HTR-8/SVneo (cell line): Measurements from ENCODE around the gene PCSK4.
A peak's percentile ranks its signal among the peaks of the same experiment; 100 is the strongest.
"Not testable (repeated sequence)": the region's sequence is repeated elsewhere in the genome, so short reads cannot be mapped to it uniquely, and the experiment has no call there.

Experiments
- DNase-seq: peaks from one replicate; pipeline ENCODE4 v3.0.0; 2011; ENCODE audit warnings: low spot score, mixed read lengths; ENCODE audit not compliant: insufficient read length
- FAIRE-seq: peaks from 2 replicates; lab custom pipeline; 2011; peaks lifted over from hg19 to GRCh38; lab: Jason Lieb, UNC

PCSK4 gene

DNA sequence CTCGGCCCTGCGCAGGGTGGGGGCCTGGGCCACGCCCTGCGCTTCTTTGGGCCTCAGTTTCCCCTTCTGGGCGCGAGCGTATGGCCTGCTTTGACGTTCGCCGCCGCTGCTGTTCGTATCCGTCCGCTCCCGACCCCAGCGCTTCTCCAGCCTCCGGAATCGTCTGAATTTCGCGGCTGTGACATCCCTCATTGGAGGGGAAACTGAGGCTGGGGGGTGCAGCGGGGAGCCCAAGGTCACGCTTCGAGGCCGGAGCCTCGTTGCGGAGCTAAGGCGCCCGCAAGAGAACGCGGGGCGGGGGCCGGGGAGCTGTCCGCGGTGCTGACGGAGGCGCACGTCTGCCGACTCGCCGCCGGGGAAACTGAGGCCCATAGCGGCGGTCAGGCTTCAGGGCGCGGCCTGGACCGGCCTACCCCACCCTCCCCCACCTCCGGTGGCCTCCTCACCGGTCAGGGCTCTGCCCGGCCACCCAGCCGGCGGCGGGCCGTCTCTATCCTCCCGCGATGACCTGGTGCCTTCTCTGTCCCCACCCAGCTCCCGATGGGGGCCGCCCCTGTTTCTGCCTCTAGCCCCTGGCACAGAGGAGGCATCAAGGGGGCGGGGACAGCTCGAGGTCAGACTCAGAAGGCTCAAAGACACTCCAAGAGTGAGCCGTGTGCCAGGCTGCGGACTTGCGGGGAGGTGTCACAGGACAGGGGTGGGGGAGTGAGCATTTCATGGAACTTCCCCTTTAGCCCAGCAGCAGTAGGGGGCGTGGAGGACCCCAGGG is 43.3 kb downstream of the PCSK4 start:
- DNase-seq (no peak), FAIRE-seq (no peak)

DNA sequence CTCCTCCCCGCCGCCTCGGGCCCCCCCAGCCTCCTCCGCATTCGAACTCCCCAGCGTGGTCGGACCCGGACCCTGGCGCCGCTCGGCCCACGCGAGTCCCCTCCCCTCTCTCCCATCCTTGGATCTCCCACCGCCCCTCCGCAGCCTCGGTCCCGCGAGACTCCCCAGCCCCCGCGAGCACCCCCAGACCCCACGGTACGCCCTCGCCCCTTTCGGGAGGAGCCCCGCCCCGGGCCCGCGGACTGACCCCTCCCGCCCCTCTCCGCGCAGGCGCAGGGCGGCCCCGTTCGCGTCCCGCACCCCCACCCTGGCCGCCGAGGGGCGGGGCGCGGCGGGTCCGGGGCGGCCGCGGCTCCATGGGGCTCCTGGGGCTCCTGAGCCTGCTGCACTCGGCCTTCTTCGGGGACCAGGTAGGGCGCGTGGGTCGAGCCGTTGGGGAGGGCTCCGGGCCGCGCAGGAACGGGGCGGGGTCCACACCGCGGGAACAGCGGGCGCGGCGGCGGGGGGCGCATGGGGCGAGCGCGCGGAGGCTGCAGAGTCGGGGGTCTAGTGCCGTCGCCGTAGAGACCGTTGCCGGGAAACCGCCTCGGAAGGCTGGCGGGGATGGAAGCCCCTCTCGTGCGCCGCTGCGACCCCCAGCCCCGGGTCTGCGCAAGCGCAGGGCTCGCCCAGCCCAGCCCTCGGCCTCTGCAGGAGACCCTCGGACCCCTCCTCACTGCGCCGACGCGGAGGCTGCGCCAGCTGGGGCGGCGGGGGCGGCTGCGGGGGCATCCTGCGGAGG is 44.0 kb downstream of the PCSK4 start:
- peak; percentile 51 for FAIRE-seq

DNA sequence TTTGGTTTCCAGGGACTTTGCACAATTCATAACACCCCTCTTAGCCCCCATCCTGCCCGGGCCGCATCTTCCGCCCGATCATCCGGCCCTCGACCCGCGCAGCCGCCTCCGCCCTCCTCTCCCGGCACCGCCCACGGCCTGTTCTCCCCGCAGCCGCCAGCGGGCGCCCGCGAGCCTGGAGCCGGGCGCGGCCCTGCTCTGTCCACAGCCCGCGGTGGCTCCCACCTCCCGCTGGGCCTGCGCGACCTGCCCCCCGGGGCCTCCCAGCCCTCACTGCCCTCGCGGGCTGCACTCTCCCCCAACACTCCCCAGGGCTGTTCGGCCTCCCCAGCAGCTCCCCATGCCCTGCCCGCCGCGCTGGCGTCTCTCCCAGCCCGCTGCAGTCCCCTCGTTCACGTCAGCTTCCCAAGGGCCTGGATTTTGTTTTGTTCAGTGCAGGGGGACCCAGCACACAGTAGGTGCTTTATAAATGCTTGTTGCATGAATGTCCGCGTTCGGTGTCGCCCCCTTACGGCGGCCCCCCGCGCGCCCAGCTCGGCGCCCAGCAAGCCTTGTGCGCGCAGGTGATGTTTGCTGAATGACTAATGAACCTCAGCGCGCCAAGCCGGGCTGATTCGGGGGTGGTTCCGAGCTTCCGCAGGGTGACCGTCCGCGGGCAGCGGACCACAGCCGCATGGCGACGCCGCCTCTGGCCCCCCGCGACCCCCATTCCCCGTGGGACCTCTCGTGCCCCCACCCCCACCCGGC is 44.8 kb downstream of the PCSK4 start:
- FAIRE-seq (peak; percentile 67), DNase-seq (peak; percentile 81)

More for the DNA sequence above, 44.0 kb downstream of the PCSK4 start:
- peak; percentile 86 for DNase-seq

DNA sequence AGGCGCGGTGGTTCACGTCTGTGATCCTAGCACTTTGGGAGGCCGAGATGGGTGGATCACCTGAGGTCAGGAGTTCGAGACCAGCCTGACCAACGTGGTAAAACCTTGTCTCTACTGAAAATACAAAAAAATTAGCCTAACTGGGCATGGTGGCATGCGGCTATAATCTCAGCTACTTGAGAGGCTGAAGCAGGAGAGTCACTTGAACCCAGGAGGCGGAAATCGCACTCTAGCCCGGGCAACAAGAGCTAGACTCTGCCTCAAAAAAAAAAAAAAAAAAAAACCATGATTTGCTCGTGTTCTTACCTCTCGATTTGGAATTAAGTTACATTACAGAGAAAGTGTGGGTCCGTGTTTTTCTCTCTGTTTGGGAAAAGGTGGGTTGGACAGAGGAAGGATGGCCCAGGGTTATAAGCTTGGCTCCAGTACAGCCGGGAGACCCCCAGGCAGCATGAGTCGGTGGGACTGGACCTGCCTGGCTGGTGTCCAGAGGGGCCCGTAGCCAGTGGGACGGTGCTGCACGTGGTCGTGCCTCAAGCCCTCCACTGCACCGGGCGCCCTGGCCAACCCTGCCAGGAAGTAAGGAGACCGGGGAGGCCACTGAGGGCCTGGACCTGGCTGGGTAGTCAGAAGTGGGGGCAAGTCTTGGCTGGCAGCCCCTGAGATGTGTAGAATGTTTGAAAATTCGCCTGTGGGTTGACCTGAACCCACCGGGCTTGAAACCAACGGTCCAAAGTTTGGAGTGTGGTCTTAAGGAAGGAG is 48.3 kb downstream of the PCSK4 start:
- FAIRE-seq (no peak), DNase-seq (no peak)

DNA sequence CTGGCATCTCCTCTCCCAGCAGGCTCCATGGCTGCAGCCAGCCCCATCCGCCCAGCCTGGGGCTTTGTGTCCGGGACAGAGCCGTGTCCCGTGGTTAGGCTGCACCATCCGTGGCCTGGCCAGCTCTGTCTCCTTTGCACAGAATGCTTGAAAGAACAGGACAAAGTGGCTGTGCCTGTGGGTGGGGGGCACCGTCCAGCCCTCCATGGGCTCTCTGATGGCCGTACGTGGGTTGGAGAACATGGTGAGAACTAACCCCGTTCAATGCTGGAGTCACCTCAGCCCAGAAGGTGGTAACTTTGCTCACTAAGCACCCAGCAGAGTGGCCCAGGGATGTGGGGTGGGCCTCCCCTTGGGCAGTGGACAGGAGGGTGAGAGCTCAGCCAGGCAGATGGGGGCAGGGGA is 49.1 kb downstream of the PCSK4 start:
- FAIRE-seq, result no peak
- no peak for DNase-seq

DNA sequence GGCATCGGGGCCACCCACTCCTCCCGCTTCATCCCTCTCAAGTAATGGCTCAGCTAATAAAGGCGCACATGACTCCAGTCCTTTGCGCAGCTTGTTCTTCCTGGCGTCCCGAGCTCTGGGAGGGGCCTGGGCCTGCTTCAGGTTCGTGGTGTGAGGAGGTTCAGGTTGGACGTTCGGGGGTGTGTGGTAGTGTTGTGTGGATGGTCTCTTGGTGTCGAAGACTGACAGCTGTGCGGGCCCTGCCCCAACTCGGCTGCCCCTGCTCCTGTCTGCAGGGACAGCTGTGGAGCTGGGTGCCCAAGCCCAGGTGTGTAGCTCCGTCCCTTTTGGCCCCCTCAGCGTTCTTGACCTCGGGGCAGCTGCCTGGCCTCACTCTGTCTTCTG is 49.7 kb downstream of the PCSK4 start:
- FAIRE-seq, result no peak

DNA sequence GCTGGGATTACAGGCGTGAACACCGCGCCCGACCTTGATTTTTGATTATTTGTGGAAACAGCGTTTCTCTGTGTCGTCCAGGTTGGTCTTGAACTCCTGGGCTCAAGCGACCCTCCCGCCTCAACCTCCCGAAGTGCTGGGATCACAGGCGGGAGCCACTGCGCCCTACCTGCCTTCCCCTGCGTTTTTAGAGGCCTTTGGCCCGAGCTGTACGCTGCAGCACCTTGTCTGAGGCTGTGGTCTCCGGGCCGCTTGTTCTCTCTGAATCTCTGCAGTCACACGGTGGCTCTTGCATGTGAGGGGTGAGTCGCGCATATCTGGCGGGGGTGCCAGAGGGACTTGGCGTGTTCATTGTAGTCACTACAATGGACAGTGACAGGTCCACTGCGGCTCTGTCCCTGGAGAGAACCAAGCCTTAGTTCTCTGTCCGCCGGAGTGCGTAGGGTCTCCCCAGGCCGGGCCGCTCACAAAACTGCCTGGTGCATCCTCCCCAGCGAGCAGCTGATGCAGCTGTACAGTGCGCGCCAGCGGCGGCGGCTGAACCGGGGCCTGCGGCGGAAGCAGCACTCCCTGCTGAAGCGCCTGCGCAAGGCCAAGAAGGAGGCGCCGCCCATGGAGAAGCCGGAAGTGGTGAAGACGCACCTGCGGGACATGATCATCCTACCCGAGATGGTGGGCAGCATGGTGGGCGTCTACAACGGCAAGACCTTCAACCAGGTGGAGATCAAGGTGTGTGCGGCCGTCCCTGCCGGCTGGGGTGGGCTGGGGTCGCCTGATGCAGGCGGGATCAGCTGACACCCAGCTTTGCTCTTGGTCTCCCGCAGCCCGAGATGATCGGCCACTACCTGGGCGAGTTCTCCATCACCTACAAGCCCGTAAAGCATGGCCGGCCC is 50.4 kb downstream of the PCSK4 start:
- not testable (repeated sequence) for FAIRE-seq, DNase-seq

More for the DNA sequence above, 49.7 kb downstream of the PCSK4 start:
- DNase-seq, result no peak

DNA sequence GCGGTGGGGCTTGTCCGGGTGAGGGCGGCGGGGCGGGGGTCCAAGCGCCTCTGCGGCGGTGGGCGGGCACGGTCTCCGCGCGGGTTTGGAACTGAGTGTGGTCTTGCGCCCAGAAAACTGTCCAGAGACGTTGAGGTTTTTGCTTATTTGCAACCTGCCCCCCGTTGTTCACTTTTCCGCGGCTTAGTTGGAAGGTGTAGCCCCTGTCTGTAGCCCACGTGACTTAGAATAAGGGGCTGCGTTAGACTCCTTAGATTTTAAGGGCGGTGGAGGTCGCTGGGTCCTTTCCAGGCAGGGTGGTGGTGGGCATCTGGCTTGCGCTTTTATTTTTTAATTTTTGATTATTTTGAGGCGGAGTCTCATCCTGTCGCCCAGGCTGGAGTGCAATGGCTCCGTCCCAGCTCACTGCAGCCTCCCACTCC is 51.2 kb downstream of the PCSK4 start:
- FAIRE-seq, result no peak
- no peak for DNase-seq

DNA sequence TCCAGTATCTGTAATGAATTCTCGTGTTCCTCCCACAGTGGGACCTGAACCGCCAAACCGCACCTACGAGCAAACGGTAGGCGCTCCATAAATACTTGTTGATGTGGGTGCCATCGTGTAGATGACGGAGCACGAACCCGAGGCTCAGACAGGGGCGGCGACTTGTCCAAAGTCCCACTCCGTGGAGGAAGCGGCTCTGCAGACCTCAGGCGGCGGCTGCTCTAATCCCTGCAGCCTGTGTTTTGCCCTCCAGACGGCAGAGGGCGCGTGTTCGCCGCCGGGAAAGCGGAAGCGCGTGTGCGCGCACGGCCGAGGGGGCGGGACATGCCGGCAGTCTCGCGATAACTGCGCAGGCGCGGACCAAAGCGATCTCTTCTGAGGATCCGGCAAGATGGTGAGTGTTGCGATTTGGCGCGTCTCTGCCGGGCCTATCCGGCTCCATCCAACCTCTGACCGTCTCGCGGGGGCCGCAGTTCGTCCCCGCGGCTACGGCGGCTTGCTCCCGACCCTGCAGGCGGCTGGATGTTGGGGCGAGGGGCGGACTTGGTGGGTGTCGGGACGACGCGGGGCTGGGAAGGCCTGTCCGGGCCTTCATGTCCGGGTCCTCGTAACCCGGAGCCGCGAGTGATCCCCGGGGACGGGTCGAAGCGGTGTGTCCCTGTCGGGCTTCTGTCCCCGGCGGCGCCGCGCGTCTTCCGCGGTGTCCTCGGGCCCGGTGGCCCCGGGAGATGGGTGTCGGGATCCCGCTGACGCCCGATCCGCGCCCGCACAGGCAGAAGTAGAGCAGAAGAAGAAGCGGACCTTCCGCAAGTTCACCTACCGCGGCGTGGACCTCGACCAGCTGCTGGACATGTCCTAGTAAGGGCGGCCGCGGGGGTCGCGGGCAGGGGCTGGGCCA is 51.9 kb downstream of the PCSK4 start, which contains the start of gene RPS15:
Gene RPS15 (plus strand): TSS at position 362 of the 898 bp plus-strand sequence. CDS start 30 bp downstream, at position 392.
- peak; percentile 88 for FAIRE-seq
- DNase-seq, result peak; percentile 84

DNA sequence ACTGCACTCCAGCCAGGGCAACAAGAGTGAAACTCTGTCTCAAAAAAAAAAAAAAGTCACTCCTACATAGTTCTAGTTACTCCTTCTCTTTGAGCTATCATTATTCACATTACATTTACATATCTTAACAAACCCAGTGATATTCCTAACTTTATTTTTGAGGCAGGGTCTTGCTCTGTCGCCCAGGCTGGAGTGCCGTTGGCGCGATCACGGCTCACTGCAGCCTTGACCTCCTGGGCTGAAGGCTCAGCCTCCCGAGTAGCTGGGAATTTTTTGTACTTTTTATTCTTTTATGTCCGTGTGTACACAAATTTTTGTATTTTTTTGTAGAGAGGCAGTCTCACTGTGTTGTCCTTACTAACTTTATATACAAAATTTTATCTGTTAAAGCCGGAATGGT is 52.5 kb downstream of the PCSK4 start:
- FAIRE-seq (no peak), DNase-seq (no peak)

DNA sequence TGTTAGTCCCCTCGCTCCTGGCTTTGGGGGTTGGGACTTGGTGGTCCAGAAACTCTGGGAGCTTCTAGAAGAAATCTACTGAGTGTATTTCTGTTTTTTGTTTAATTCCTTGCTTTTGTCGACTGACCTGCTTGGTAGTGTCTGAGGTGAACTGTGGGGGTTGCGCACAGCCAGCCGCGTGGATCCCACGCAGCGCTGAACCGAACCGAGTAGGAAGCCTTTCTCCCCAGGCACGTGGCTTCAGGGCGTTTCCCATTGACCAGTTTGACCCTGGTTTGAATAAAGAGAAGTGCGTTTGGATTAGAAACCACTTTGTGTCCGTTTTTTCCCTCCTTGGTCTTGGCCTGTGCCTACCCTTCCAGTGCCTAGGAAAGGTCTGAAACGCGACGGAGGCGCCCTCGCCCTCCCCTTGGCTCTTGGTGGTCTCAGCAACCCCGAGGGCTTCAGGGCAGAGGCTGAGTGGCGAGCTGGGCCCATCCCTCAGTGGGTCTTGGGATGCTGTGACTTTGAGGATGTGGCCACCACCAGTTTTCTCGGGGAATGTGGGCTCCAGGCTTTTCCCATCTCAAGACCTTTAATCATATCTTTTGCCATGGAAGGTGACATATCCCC is 54.7 kb downstream of the PCSK4 start:
- FAIRE-seq (no peak), DNase-seq (no peak)

DNA sequence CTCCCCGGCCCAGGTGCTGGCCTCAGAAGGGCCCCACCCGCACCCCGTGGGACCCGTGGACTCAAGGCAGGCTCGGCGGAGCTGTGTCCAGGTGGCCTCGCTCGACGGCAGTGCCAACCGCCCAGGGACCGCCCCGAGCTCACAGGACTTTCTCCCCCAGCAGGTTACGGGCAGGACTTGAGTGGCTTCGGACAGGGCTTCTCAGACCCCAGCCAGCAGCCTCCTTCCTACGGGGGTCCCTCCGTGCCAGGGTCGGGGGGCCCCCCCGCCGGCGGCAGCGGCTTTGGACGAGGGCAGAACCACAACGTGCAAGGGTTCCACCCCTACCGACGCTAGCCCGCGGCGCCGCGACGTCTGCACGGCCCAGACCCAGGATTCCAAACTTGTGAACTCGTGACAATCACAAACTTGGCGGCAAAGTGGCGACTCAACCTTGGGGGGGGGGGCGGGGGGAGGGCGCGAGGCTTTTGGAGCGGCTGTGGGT is 55.5 kb downstream of the PCSK4 start:
- FAIRE-seq, result no peak
- no peak for DNase-seq

DNA sequence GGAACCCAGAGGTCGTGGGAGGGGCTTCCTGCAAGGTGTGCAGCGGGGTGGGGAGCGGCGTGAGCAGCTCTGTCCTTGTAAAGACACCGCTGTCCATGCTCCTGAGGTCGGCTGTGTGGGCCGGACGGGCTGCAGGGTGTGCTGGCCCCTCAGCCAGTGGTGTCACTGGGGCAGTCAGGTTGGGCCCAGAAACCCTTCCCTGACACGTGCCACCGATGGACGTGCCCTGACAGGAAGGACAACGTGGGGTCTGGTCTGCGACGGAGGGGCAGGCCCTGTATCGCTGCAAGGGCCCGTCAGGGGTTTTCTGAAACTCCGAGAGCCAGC is 56.1 kb downstream of the PCSK4 start:
- no peak for FAIRE-seq
- DNase-seq, result no peak

DNA sequence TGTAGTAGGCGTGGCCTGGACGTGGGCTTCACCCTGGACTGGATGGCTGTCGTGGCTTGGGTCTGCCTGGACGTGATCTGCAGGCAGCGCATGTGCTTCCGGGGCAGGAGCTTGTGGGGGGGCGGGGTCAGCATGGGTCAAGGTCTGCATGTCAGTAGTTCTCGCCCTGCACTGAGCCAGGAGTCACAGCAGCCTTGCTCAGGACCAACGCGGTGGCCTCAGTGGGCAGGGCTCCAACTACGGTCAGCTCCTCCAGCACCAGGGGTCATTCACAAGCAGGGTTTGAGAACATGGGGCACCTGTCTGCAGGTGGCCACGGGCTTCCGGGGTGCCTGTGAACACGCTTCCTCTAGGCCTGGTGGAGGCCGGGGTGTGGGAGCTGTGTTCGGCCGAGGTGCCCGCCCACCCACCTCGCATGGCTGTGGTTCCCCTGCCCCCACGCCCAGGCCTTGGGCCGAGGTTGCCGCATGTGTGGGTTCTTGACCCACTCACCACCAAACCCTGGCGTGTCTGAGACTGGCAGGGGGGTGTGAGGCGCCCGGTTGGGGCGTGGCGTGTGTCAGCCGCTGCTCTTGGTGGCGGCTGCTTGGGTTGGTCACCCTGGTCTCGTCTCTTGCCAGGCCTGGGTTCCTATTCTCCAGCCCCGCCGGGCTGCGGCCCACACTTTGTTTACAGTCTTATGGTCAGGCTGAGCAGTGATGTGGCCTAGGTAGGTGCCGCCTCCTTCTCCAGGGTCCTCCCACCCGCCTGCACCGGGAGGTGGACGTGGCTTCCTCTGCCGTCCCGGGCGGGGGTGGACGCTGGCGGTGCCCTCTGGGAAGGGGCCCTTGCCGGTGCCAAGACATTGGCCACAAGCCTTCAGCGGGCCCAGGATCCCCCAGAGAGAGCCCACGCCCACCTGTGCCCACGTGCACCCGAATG is 56.8 kb downstream of the PCSK4 start:
- DNase-seq, result no peak
- no peak for FAIRE-seq

DNA sequence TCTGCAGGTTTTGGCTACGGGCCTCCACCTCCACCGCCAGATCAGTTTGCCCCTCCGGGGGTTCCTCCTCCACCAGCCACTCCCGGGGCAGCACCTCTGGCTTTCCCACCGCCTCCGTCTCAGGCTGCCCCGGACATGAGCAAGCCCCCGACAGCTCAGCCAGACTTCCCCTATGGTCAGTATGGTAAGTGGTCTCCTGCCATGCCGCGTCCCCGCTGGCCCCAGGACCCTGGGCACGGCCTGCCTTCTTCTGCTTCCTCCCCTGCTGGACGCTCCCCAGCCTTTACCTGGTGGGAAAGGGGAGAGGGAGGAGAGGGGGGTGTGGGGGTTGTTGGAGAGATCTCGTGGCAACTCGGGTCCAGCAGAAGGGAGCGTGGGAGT is 57.7 kb downstream of the PCSK4 start:
- FAIRE-seq, result no peak
- no peak for DNase-seq

DNA sequence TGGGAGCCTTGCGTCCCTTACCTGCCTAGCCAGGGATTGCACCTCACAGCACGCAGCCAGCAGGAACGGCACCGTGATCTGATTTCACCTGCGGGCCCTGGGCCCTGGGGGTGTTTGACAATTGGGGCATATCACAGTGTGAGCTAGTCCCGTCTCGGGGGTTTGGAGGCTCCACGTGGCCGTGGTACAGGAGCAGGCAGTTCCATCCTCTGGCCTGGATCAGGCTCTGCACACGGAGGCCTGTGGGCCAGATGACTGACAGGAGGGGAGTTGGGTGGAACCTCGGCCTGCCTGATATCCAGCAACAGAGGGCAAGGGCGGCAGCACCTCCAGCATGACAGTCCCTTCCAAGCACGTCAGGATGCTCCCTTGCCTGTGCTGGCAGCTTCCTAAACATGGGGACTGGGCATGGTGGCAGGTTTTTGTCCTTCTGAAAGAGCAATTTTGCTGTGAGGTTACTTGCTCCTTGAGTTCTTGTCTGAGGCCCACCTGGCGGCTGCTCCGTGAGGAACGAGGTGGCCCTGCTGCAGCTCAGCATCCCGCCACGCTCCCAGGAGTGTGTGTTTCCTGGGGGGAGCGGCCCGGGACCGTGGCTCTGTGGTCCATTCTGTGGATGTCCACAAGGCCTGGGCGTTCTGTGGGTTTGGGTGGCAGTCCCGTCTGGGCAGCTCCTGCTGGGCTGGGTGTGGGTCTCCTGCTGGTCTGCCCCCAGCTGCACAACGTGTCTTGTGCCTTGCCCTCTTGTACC is 58.2 kb downstream of the PCSK4 start:
- no peak for FAIRE-seq
- DNase-seq, result no peak
